Calu3 (cell line): ENCODE data around the gene KRTAP5-5. TPM values are rescaled to one million over a fixed set of nuclear protein-coding genes. Genes with fewer than 3 reads are reported as not detected.

Experiments
- BruUV-seq: library from RNA; stranded (reverse); fragments of 400-500 nt; replicated peaks from 2 replicates; lab custom pipeline; 2021; lab: Mats Ljungman, UMichigan
- CTCF ChIA-PET: fragments of 300-600 bp; sonication (Branson Sonifier 250); formaldehyde crosslinking; loops from one replicate; lab custom pipeline; 2022; ENCODE audit warnings: antibody characterized with exemption; lab: Charles Lee
- DNase-seq: peaks from one replicate; pipeline ENCODE4 v3.0.0; 2022
- H3K27ac Mint-ChIP-seq: one replicate; pipeline ENCODE4 v1.8.0; 2022; ENCODE audit warnings: mixed read lengths; ENCODE audit not compliant: unreplicated experiment
- H3K27me3 Mint-ChIP-seq: one replicate; pipeline ENCODE4 v1.8.0; 2022; ENCODE audit warnings: mixed read lengths; ENCODE audit not compliant: unreplicated experiment
- H3K36me3 Mint-ChIP-seq: one replicate; pipeline ENCODE4 v1.8.0; 2022; ENCODE audit warnings: mild to moderate bottlenecking, moderate library complexity, mixed read lengths; ENCODE audit not compliant: insufficient read depth, unreplicated experiment
- H3K4me1 Mint-ChIP-seq: one replicate; pipeline ENCODE4 v1.8.0; 2022; ENCODE audit warnings: mild to moderate bottlenecking, low read depth, mixed read lengths; ENCODE audit not compliant: unreplicated experiment
- H3K4me3 Mint-ChIP-seq: one replicate; pipeline ENCODE4 v1.8.0; 2022; ENCODE audit warnings: mild to moderate bottlenecking, low read depth, moderate library complexity, mixed read lengths; ENCODE audit not compliant: unreplicated experiment
- H3K9me3 Mint-ChIP-seq: one replicate; pipeline ENCODE4 v1.8.0; 2022; ENCODE audit warnings: low read depth, mixed read lengths; ENCODE audit not compliant: unreplicated experiment
- CTCF ChIP-seq: fragments of 200-600 bp; IDR thresholded peaks from one replicate; pipeline ENCODE4 v1.8.0; 2022; ENCODE audit warnings: antibody characterized with exemption; ENCODE audit not compliant: unreplicated experiment
- intact Hi-C: fragments of 100-400 bp; cut with micrococcal nuclease; formaldehyde crosslinking; loops from one replicate; pipeline ENCODE4 v1.10.0; 2022; ENCODE audit not compliant: unreplicated experiment
- total RNA-seq: library from RNA; stranded (reverse); gene quantifications from 2 replicates; pipeline ENCODE4 v1.2.3, GENCODE V29; 2022

KRTAP5-5 gene
- total RNA-seq, 1 experiment from 2014 or later: not detected

GRCh38 chr11:1665313-1665712 lies 35.7 kb downstream of the KRTAP5-5 start:
- no peak for TF ChIP-seq CTCF
- DNase-seq: no peak
- Mint-ChIP-seq H3K27ac (no peak overlapping the region), H3K4me3 (no peak overlapping the region), H3K9me3 (no peaks in the 10 kb centered on the region), H3K36me3 (no peaks in the 10 kb centered on the region), H3K4me1 (no peaks in the 10 kb centered on the region), H3K27me3 (peaks cover 68% of the 10 kb centered on the region)
- no TSS peak for BruUV-seq
- intact Hi-C loops: no loop called here
- CTCF ChIA-PET: no interaction called here

- intact Hi-C loops: no loop called here
- Mint-ChIP-seq H3K27ac (no peak overlapping the region), H3K27me3 (peaks cover 70% of the 10 kb centered on the region), H3K4me3 (no peak overlapping the region), H3K36me3 (no peaks in the 10 kb centered on the region), H3K9me3 (no peaks in the 10 kb centered on the region), H3K4me1 (no peaks in the 10 kb centered on the region)
- DNase-seq: no peak
- CTCF ChIA-PET: interaction anchor here (0.6 kb wide), 1 partner anchor 733 kb away, joined by 5 read pairs; the partner anchor contains the start of gene TSSC4
- BruUV-seq: no TSS peak
- TF ChIP-seq CTCF: no peak
Measured at GRCh38 chr11:1667121-1667850, 37.7 kb downstream of the KRTAP5-5 start.

GRCh38 chr11:1667906-1668305 lies 38.3 kb downstream of the KRTAP5-5 start:
- DNase-seq: no peak
- no peak for TF ChIP-seq CTCF
- no peaks in the 10 kb centered on the region for H3K36me3 Mint-ChIP-seq
- no peaks in the 10 kb centered on the region for H3K9me3 Mint-ChIP-seq
- no peak overlapping the region for H3K27ac Mint-ChIP-seq
- no peaks in the 10 kb centered on the region for H3K4me1 Mint-ChIP-seq
- no TSS peak for BruUV-seq
- H3K4me3 Mint-ChIP-seq: no peak overlapping the region
- intact Hi-C loops: no loop called here
- peaks cover 70% of the 10 kb centered on the region for H3K27me3 Mint-ChIP-seq
- CTCF ChIA-PET: no interaction called here

- BruUV-seq: no TSS peak
- no peak for DNase-seq
- CTCF ChIA-PET: no interaction called here
- Mint-ChIP-seq H3K4me3 (no peak overlapping the region), H3K4me1 (no peaks in the 10 kb centered on the region), H3K36me3 (no peaks in the 10 kb centered on the region), H3K27ac (no peak overlapping the region), H3K27me3 (peaks cover 78% of the 10 kb centered on the region), H3K9me3 (no peaks in the 10 kb centered on the region)
- TF ChIP-seq CTCF: no peak
- intact Hi-C loops: no loop called here
Measured at GRCh38 chr11:1668911-1669473, 39.4 kb downstream of the KRTAP5-5 start.
